SK-N-SH (cell line): Measurements from ENCODE around the gene QKI. TPM values are rescaled to one million over a fixed set of nuclear protein-coding genes. Genes with fewer than 3 reads are reported as not detected.
A peak's percentile ranks its signal among the peaks of the same experiment; 100 is the strongest.

Experiments used
- CTCF ChIA-PET: fragments of 300-600, 350-600 bp; formaldehyde crosslinking; extraction: SDS; loops from one replicate; lab custom pipeline; 2021; lab: Yijun Ruan, JAX
- POLR2A ChIA-PET: fragments of 350-600 bp; sonication (Branson Sonifier 250); formaldehyde crosslinking; extraction: SDS; loops from one replicate; lab custom pipeline; 2020; ENCODE audit warnings: antibody characterized with exemption, inconsistent platforms; lab: Yijun Ruan, JAX
- DNase-seq: peaks from one replicate; pipeline ENCODE4 v3.0.0; 2012
- H2AFZ ChIP-seq: fragments of 200-600 bp; sonication (generic); 2 replicates; pipeline ENCODE4 v1.8.1; 2016; ENCODE audit warnings: antibody characterized with exemption, mild to moderate bottlenecking, low read depth
- H3F3A ChIP-seq: fragments of 200-600 bp; sonication (generic); replicated peaks from 2 replicates; pipeline ENCODE3; 2016; ENCODE audit warnings: antibody characterized with exemption, mild to moderate bottlenecking; ENCODE audit not compliant: insufficient read depth
- H3K27ac ChIP-seq, 2 experiments: fragments of 200-500 bp in 1 of 2; fragments of 200-600 bp in 1 of 2; sonication (Bioruptor generic) in 1 of 2; sonication (generic), shearing (Covaris generic) in 1 of 2; 2 replicates each; pipeline versions ENCODE4 v1.5.1 to v1.6.1; 2014 to 2016; ENCODE audit warnings: low read depth in 2 of 2, inconsistent platforms in 1 of 2, low read length in 1 of 2, mild to moderate bottlenecking in 1 of 2, mixed read lengths in 1 of 2
- H3K27me3 ChIP-seq: fragments of 200-600 bp; sonication (generic), shearing (Covaris generic); 2 replicates; pipeline ENCODE4 v1.6.1; 2016; ENCODE audit warnings: mixed run types; ENCODE audit not compliant: insufficient read depth
- H3K36me3 ChIP-seq, 2 experiments: fragments of 200-500 bp in 1 of 2; fragments of 200-600 bp in 1 of 2; sonication (Bioruptor generic) in 1 of 2; sonication (generic) in 1 of 2; replicated peaks in 1 of 2; 2 replicates each; pipeline versions ENCODE3 to v1.5.1; 2014 to 2016; ENCODE audit warnings: low read length in 1 of 2, mild to moderate bottlenecking in 1 of 2; ENCODE audit not compliant: insufficient read depth in 2 of 2, control insufficient read depth in 1 of 2
- H3K4me1 ChIP-seq, 2 experiments: fragments of 200-500 bp in 1 of 2; fragments of 200-600 bp in 1 of 2; sonication (Bioruptor generic) in 1 of 2; sonication (generic), shearing (Covaris generic) in 1 of 2; 2 replicates each; pipeline versions ENCODE4 v1.5.1 to v1.6.1; 2014 to 2016; ENCODE audit warnings: low read depth in 1 of 2, low read length in 1 of 2, mixed run types in 1 of 2; ENCODE audit not compliant: insufficient read depth in 2 of 2, control insufficient read depth in 1 of 2
- H3K4me2 ChIP-seq: fragments of 200-600 bp; sonication (generic), shearing (Covaris generic); 2 replicates; pipeline ENCODE4 v1.6.1; 2017; ENCODE audit warnings: mixed run types
- H3K4me3 ChIP-seq, 2 experiments: fragments of 200-500 bp in 1 of 2; fragments of 200-600 bp in 1 of 2; sonication (Bioruptor generic) in 1 of 2; sonication (generic), shearing (Covaris generic) in 1 of 2; 2 replicates each; pipeline versions ENCODE4 v1.5.1 to v1.8.1; 2014 to 2016; ENCODE audit warnings: low read depth in 2 of 2, inconsistent platforms in 1 of 2, low read length in 1 of 2, mild to moderate bottlenecking in 1 of 2, mixed read lengths in 1 of 2, moderate library complexity in 1 of 2
- H3K79me2 ChIP-seq: fragments of 200-600 bp; sonication (generic); 2 replicates; pipeline ENCODE4 v1.8.1; 2017; ENCODE audit warnings: mild to moderate bottlenecking; ENCODE audit not compliant: insufficient read depth
- H3K9ac ChIP-seq: fragments of 200-600 bp; sonication (generic); 2 replicates; pipeline ENCODE4 v1.6.1; 2017; ENCODE audit warnings: mixed run types
- H3K9me2 ChIP-seq: fragments of 200-600 bp; sonication (generic); 2 replicates; pipeline ENCODE4 v1.6.1; 2017; ENCODE audit warnings: mixed run types
- H3K9me3 ChIP-seq: fragments of 200-600 bp; sonication (generic); 2 replicates; pipeline ENCODE4 v1.6.1; 2017; ENCODE audit warnings: mixed run types, mild to moderate bottlenecking, moderate library complexity
- H4K20me1 ChIP-seq: fragments of 200-600 bp; sonication (generic); 2 replicates; pipeline ENCODE4 v1.6.1; 2017; ENCODE audit warnings: mild to moderate bottlenecking, mixed run types; ENCODE audit not compliant: insufficient read depth
- EP300 ChIP-seq, 2 experiments: IDR thresholded peaks; 2 replicates each; pipeline versions ENCODE4 v1.4.0 to v1.6.1; 2012; ENCODE audit warnings: borderline replicate concordance in 1 of 2, low read depth in 1 of 2, low read length in 1 of 2
- FOXM1 ChIP-seq: IDR thresholded peaks from 2 replicates; pipeline ENCODE4 v1.4.0; 2012; ENCODE audit warnings: low read depth, mild to moderate bottlenecking
- JUND ChIP-seq: IDR thresholded peaks from 2 replicates; pipeline ENCODE4 v1.4.0; 2012
- MEF2A ChIP-seq: IDR thresholded peaks from 2 replicates; pipeline ENCODE4 v1.4.0; 2012; ENCODE audit warnings: low read depth, borderline replicate concordance
- NFIC ChIP-seq: IDR thresholded peaks from 2 replicates; pipeline ENCODE4 v1.4.0; 2012; ENCODE audit warnings: borderline replicate concordance
- POLR2AphosphoS5 ChIP-seq: IDR thresholded peaks from 2 replicates; pipeline ENCODE4 v1.6.1; 2012; ENCODE audit warnings: low read depth, low read length
- SMC3 ChIP-seq: IDR thresholded peaks from 2 replicates; pipeline ENCODE4 v1.6.1; 2012; ENCODE audit warnings: low read depth, low read length, improper control_type of control experiment
- TAF1 ChIP-seq: IDR thresholded peaks from 2 replicates; pipeline ENCODE4 v1.6.1; 2012; ENCODE audit warnings: low read depth, mild to moderate bottlenecking, low read length, moderate library complexity, borderline replicate concordance
- YY1 ChIP-seq: IDR thresholded peaks from 2 replicates; pipeline ENCODE4 v1.4.0; 2012; ENCODE audit warnings: low read depth, mild to moderate bottlenecking
- WGBS: methylation state at CpG from one replicate; pipeline ENCODE4 v1.1.6; 2017; ENCODE audit warnings: low lambda C conversion rate; 5-methylcytosine and 5-hydroxymethylcytosine counted together
- polyA plus RNA-seq, 3 experiments: library from polyadenylated mRNA; depleted of rRNA; stranded (reverse); fragments of >200 nt; gene quantifications; 2 replicates each; pipeline ENCODE4 v1.2.3, GENCODE V29; 2012
- TF ChIP-seq, protein P1 (sequence below): fragments of 150-350 bp; IDR thresholded peaks from 2 replicates; pipeline ENCODE4 v1.6.1; 2017; ENCODE audit warnings: antibody characterized with exemption, low read length, low read depth, borderline replicate concordance
- TF ChIP-seq, protein P2 (sequence below): fragments of 150-350 bp; IDR thresholded peaks from 2 replicates; pipeline ENCODE4 v1.6.1; 2016; ENCODE audit warnings: mild to moderate bottlenecking, low read depth, low read length
- TF ChIP-seq, protein P3 (sequence below): IDR thresholded peaks from 2 replicates; pipeline ENCODE4 v1.4.0; 2012; ENCODE audit warnings: low read depth, borderline replicate concordance

Gene QKI
- polyA plus RNA-seq, 1 of the 3 experiments (the other 2 are of a cell fraction): 51.1 TPM

DNA sequence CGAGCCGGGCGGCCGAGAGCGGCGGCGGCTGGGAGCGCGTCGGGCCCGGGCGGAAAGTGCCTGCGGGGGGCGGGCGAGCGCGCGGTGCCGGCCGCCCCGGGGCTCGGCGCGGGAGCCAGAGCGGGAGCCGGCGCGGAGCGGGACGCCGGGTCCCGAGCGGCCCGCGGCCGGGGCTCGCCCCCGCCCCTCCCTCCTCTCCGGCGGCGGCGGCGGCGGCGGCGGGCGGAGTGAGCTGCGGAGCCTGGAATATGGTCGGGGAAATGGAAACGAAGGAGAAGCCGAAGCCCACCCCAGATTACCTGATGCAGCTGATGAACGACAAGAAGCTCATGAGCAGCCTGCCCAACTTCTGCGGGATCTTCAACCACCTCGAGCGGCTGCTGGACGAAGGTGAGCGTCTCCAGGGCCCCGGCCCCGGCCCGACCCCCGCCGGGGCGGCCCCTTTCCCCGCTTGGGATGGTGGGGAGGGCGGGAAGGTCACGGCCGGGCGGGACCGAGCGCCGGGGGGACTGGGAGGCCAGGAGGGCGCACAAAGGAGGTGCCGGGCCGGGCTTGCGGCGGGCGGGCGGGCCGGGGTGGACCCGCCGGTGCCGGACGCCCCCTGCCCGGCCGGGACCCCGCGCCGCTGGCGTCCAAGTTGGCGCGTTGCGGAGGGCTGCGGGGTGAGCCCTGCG is 565 bp downstream of the QKI start:
- POLR2A ChIA-PET: no interaction called here
- CTCF ChIA-PET: interaction anchor here (1.1 to 3.4 kb wide), 4 partner anchors 12 to 1513 kb away, joined by 3 to 13 read pairs (median 10); no protein-coding TSS in a partner anchor
- WGBS: 0% methylated on average over 3 of the region's 94 CpGs
- H3K36me3 ChIP-seq: no peaks in the 10 kb centered on the region
- H3K9ac ChIP-seq: peak overlapping the region; percentile 94
- H3K9me3 ChIP-seq: no peaks in the 10 kb centered on the region
- TF ChIP-seq, protein P1, sequence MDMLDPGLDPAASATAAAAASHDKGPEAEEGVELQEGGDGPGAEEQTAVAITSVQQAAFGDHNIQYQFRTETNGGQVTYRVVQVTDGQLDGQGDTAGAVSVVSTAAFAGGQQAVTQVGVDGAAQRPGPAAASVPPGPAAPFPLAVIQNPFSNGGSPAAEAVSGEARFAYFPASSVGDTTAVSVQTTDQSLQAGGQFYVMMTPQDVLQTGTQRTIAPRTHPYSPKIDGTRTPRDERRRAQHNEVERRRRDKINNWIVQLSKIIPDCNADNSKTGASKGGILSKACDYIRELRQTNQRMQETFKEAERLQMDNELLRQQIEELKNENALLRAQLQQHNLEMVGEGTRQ: no peak
- no peak for TF ChIP-seq JUND
- no peak for TF ChIP-seq EP300 (IDR thresholded peaks at IDR 0.05; ENCODE audit: borderline replicate concordance in 1 of 2, low read depth in 1 of 2, low read length in 1 of 2)
- no peak for TF ChIP-seq POLR2AphosphoS5
- no peak for TF ChIP-seq SMC3
- no peak for TF ChIP-seq TAF1
- TF ChIP-seq YY1: no peak
- no peak for TF ChIP-seq NFIC
- TF ChIP-seq FOXM1: no peak
- TF ChIP-seq, protein P2, sequence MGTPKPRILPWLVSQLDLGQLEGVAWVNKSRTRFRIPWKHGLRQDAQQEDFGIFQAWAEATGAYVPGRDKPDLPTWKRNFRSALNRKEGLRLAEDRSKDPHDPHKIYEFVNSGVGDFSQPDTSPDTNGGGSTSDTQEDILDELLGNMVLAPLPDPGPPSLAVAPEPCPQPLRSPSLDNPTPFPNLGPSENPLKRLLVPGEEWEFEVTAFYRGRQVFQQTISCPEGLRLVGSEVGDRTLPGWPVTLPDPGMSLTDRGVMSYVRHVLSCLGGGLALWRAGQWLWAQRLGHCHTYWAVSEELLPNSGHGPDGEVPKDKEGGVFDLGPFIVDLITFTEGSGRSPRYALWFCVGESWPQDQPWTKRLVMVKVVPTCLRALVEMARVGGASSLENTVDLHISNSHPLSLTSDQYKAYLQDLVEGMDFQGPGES: no peak
- TF ChIP-seq MEF2A: no peak
- TF ChIP-seq, protein P3, sequence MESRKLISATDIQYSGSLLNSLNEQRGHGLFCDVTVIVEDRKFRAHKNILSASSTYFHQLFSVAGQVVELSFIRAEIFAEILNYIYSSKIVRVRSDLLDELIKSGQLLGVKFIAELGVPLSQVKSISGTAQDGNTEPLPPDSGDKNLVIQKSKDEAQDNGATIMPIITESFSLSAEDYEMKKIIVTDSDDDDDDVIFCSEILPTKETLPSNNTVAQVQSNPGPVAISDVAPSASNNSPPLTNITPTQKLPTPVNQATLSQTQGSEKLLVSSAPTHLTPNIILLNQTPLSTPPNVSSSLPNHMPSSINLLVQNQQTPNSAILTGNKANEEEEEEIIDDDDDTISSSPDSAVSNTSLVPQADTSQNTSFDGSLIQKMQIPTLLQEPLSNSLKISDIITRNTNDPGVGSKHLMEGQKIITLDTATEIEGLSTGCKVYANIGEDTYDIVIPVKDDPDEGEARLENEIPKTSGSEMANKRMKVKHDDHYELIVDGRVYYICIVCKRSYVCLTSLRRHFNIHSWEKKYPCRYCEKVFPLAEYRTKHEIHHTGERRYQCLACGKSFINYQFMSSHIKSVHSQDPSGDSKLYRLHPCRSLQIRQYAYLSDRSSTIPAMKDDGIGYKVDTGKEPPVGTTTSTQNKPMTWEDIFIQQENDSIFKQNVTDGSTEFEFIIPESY: no peak
- peaks cover 9 to 17% of the 10 kb centered on the region in 2 experiments; a peak in 2 of 4 replicates for H3K4me1 ChIP-seq
- peak; percentile 82 for DNase-seq
- H3K79me2 ChIP-seq: peaks cover 50% of the 10 kb centered on the region
- H3K27me3 ChIP-seq: no peaks in the 10 kb centered on the region
- peak overlapping the region; percentile 82 to 95 for H3K27ac ChIP-seq
- no peaks in the 10 kb centered on the region for H3K9me2 ChIP-seq
- H2AFZ ChIP-seq: no peak overlapping the region
- H4K20me1 ChIP-seq: peaks cover 31% of the 10 kb centered on the region
- H3F3A ChIP-seq: peaks cover 14% of the 10 kb centered on the region
- H3K4me2 ChIP-seq: peak overlapping the region; percentile 82
- H3K4me3 ChIP-seq: peak overlapping the region; percentile 87 to 89
